OCI-LY1 (cell line): Measurements from ENCODE around the gene ATP11A.

Source experiments
- H2AFZ ChIP-seq: fragments of 200-600 bp; sonication (generic), shearing (Covaris generic); 2 replicates; pipeline ENCODE4 v1.6.0; 2014; ENCODE audit warnings: antibody characterized with exemption, mild to moderate bottlenecking, low read length
- H3F3A ChIP-seq: fragments of 200-600 bp; sonication (generic), shearing (Covaris generic); 2 replicates; pipeline ENCODE4 v1.6.0; 2014; ENCODE audit warnings: mild to moderate bottlenecking, antibody characterized with exemption, low read length, moderate library complexity; ENCODE audit not compliant: insufficient read depth
- H3K27ac ChIP-seq: fragments of 200-600 bp; sonication (generic); 2 replicates; pipeline ENCODE4 v1.5.1; 2014; ENCODE audit warnings: low read length, mixed run types, mild to moderate bottlenecking, low read depth; ENCODE audit not compliant: poor library complexity, severe bottlenecking
- H3K27me3 ChIP-seq: fragments of 200-600 bp; sonication (generic); 2 replicates; pipeline ENCODE4 v1.6.0; 2014; ENCODE audit warnings: antibody characterized with exemption, mild to moderate bottlenecking, low read length, moderate library complexity; ENCODE audit not compliant: insufficient read depth
- H3K36me3 ChIP-seq: fragments of 200-600 bp; sonication (generic); 2 replicates; pipeline ENCODE4 v1.6.1; 2014; ENCODE audit warnings: mild to moderate bottlenecking, antibody characterized with exemption, low read length, moderate library complexity, mixed read lengths; ENCODE audit not compliant: insufficient read depth
- H3K4me1 ChIP-seq: fragments of 200-600 bp; sonication (generic); 2 replicates; pipeline ENCODE4 v1.5.1; 2014; ENCODE audit warnings: mild to moderate bottlenecking, low read length, moderate library complexity; ENCODE audit not compliant: insufficient read depth, severe bottlenecking
- H3K4me2 ChIP-seq: fragments of 200-600 bp; sonication (generic), shearing (Covaris generic); 2 replicates; pipeline ENCODE4 v1.6.1; 2014; ENCODE audit warnings: low read length
- H3K4me3 ChIP-seq: fragments of 200-600 bp; sonication (generic); 2 replicates; pipeline ENCODE4 v1.5.1; 2014; ENCODE audit warnings: low read length, low read depth, mild to moderate bottlenecking, mixed read lengths; ENCODE audit not compliant: poor library complexity, severe bottlenecking
- H3K79me2 ChIP-seq: fragments of 200-600 bp; shearing (Covaris generic); 2 replicates; pipeline ENCODE4 v1.6.1; 2016; ENCODE audit warnings: mixed run types, low read length, mixed read lengths; ENCODE audit not compliant: insufficient read depth
- H3K9ac ChIP-seq: fragments of 200-600 bp; sonication (generic), shearing (Covaris generic); 2 replicates; pipeline ENCODE4 v1.6.1; 2014; ENCODE audit warnings: mild to moderate bottlenecking, low read length, mixed read lengths
- H3K9me2 ChIP-seq: fragments of 200-600 bp; sonication (generic), shearing (Covaris generic); 2 replicates; pipeline ENCODE4 v1.6.1; 2014; ENCODE audit warnings: low read depth, mild to moderate bottlenecking, low read length, mixed read lengths
- H3K9me3 ChIP-seq: fragments of 200-600 bp; shearing (Covaris generic); 2 replicates; pipeline ENCODE4 v1.6.1; 2014; ENCODE audit warnings: low read length, mixed read lengths
- H4K20me1 ChIP-seq: fragments of 200-600 bp; sonication (generic), shearing (Covaris generic); 2 replicates; pipeline ENCODE4 v1.6.0; 2016; ENCODE audit warnings: mild to moderate bottlenecking, low read length; ENCODE audit not compliant: insufficient read depth
- EZH2 ChIP-seq: fragments of 200-600 bp; sonication (generic), shearing (Covaris generic); IDR thresholded peaks from 2 replicates; pipeline ENCODE4 v1.8.0; 2017; ENCODE audit warnings: borderline replicate concordance, mixed run types, mild to moderate bottlenecking, antibody characterized with exemption, low read length, moderate library complexity, mixed read lengths
- TF ChIP-seq, protein P1 (sequence below): fragments of 200-600 bp; sonication (generic), shearing (Covaris generic); IDR thresholded peaks from 2 replicates; pipeline ENCODE4 v1.5.1; 2017; ENCODE audit warnings: mild to moderate bottlenecking, antibody characterized with exemption, low read length, moderate library complexity, mixed read lengths

The ATP11A gene

DNA sequence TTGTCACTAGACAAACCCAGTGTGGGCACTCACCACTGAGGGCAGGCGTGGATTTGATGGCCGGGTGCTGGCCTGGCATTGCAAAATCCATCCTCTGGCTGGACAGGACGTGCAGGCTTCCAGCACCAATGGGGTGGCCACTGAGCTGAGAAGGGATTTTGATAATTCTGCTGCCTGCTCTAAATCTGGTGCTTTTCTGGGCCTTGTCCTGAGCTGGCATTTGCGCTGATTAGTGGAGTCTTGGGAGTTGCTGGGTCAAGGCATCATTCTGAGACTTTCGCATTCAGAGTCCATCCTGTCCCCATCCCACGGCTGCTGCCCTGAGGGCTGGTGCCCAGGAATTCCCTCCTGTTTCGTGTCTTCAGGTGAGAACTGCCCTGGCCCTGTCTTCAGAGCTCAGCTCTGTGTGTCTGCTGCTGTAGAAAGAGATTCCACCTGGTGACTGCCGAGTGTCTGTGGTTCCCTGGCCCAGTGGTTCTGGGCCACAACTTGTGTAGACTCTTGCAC is 213.3 kb downstream of the ATP11A start:
- H3K9me2 ChIP-seq: no peaks in the 10 kb centered on the region
- H3F3A ChIP-seq: no peaks in the 10 kb centered on the region
- no peaks in the 10 kb centered on the region; the same call in 1 of the 2 replicates for H3K36me3 ChIP-seq
- no peak overlapping the region for H2AFZ ChIP-seq
- H3K27me3 ChIP-seq: peaks cover 33% of the 10 kb centered on the region
- peaks cover 10% of the 10 kb centered on the region for H3K9me3 ChIP-seq
- no peak overlapping the region for H3K4me3 ChIP-seq
- H3K79me2 ChIP-seq: no peaks in the 10 kb centered on the region
- no peaks in the 10 kb centered on the region for H3K4me1 ChIP-seq
- no peak overlapping the region for H3K27ac ChIP-seq
- no peak overlapping the region for H3K9ac ChIP-seq
- H3K4me2 ChIP-seq: no peak overlapping the region
- no peaks in the 10 kb centered on the region for H4K20me1 ChIP-seq
- TF ChIP-seq, protein P1, sequence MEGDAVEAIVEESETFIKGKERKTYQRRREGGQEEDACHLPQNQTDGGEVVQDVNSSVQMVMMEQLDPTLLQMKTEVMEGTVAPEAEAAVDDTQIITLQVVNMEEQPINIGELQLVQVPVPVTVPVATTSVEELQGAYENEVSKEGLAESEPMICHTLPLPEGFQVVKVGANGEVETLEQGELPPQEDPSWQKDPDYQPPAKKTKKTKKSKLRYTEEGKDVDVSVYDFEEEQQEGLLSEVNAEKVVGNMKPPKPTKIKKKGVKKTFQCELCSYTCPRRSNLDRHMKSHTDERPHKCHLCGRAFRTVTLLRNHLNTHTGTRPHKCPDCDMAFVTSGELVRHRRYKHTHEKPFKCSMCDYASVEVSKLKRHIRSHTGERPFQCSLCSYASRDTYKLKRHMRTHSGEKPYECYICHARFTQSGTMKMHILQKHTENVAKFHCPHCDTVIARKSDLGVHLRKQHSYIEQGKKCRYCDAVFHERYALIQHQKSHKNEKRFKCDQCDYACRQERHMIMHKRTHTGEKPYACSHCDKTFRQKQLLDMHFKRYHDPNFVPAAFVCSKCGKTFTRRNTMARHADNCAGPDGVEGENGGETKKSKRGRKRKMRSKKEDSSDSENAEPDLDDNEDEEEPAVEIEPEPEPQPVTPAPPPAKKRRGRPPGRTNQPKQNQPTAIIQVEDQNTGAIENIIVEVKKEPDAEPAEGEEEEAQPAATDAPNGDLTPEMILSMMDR: no peak
- TF ChIP-seq EZH2: no peak

DNA sequence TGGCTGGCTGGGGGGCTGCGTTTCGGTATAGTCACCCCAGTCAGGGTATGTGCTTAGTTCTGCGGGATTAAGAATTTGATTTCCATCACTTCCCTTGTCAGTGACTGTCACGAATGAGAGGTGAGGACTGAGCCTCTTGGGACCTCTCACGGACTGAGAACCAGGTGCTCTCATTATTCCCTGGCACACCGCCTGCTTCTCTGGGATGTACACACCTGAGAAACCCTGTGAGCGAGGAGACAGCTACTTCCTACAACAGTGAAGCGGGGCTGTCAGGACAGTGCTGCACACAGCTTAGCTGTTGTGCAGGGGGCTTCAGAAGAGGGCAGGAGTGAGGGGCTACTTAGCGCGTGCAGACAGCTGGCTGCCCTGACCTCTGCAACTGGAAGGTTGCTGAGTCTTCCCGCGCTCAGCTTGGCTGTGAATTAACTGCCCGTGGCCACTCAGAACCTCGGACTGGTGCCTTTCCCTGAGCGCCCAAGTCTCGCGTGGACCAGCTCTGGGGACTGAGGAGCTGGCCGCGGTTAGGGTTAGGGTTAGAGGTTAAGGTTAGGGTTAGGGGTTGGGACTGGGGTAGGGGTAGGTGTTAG is 213.9 kb downstream of the ATP11A start:
- peaks cover 37% of the 10 kb centered on the region for H3K27me3 ChIP-seq
- H2AFZ ChIP-seq: no peak overlapping the region
- no peaks in the 10 kb centered on the region for H3K9me2 ChIP-seq
- no peaks in the 10 kb centered on the region for H3K79me2 ChIP-seq
- no peaks in the 10 kb centered on the region for H3F3A ChIP-seq
- TF ChIP-seq EZH2: no peak
- TF ChIP-seq, protein P1: no peak
- no peak overlapping the region for H3K4me2 ChIP-seq
- H3K9ac ChIP-seq: no peak overlapping the region
- H3K36me3 ChIP-seq: no peaks in the 10 kb centered on the region; the same call in 1 of the 2 replicates
- no peaks in the 10 kb centered on the region for H4K20me1 ChIP-seq
- peaks cover 10% of the 10 kb centered on the region for H3K9me3 ChIP-seq
- no peak overlapping the region for H3K27ac ChIP-seq
- no peak overlapping the region for H3K4me3 ChIP-seq
- no peaks in the 10 kb centered on the region for H3K4me1 ChIP-seq

DNA sequence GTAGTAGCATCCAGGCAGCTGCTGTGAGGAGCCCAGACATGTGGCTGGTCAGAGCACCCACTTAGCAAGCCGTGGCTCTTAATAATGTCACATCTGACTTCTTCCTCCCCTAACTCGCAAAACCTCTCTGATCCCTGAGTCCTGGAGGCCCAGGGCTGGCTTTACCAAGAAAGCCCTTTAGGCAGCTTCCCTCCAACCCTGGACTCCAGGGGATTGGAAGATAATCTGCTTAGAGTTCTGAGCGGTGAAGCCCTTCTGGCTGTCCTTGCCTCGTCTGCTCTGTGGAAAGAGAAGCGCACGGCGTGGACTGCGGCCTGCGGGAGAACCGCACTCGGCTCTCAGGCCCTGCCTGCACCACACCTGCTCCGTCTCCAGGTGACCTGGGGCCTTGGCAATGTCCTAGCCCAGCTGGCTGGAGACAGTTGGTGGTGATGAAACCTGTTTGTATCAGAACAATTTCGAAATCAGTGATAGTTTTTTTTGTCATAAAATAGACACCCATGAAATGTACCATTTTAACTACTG is 214.7 kb downstream of the ATP11A start:
- no peaks in the 10 kb centered on the region for H3F3A ChIP-seq
- TF ChIP-seq, protein P1: no peak
- TF ChIP-seq EZH2: no peak
- no peaks in the 10 kb centered on the region for H3K9me2 ChIP-seq
- no peak overlapping the region for H3K4me2 ChIP-seq
- H2AFZ ChIP-seq: no peak overlapping the region
- H3K27me3 ChIP-seq: peaks cover 37% of the 10 kb centered on the region
- no peaks in the 10 kb centered on the region for H4K20me1 ChIP-seq
- H3K79me2 ChIP-seq: no peaks in the 10 kb centered on the region
- no peak overlapping the region for H3K4me3 ChIP-seq
- H3K4me1 ChIP-seq: no peaks in the 10 kb centered on the region
- H3K9me3 ChIP-seq: peaks cover 10% of the 10 kb centered on the region
- no peak overlapping the region for H3K9ac ChIP-seq
- H3K36me3 ChIP-seq: no peaks in the 10 kb centered on the region; the same call in 1 of the 2 replicates
- H3K27ac ChIP-seq: no peak overlapping the region
